WTC11 (cell line): Measurements from ENCODE around the gene STK33.

Source experiments
- ATF2 ChIP-seq: sonication (generic); formaldehyde crosslinking; IDR thresholded peaks from 2 replicates; pipeline ENCODE4 v1.8.1; 2022; ENCODE audit warnings: low read depth, missing genetic modification reagents, borderline replicate concordance
- ATF3 ChIP-seq: sonication (generic); formaldehyde crosslinking; conservative IDR thresholded peaks from 2 replicates; pipeline ENCODE4 v1.8.1; 2022; ENCODE audit warnings: mild to moderate bottlenecking, missing genetic modification reagents
- KAT7 ChIP-seq: sonication (generic); formaldehyde crosslinking; IDR thresholded peaks from 2 replicates; pipeline ENCODE4 v1.8.1; 2023; ENCODE audit warnings: missing genetic modification reagents, mild to moderate bottlenecking, borderline replicate concordance
- NR3C1 ChIP-seq: sonication (generic); formaldehyde crosslinking; conservative IDR thresholded peaks from 2 replicates; pipeline ENCODE4 v1.8.1; 2023; ENCODE audit warnings: low read depth, mild to moderate bottlenecking, missing genetic modification reagents
- SP1 ChIP-seq: sonication (generic); formaldehyde crosslinking; conservative IDR thresholded peaks from 2 replicates; pipeline ENCODE4 v1.8.1; 2022; ENCODE audit warnings: missing genetic modification reagents
- TCF7 ChIP-seq: sonication (generic); formaldehyde crosslinking; IDR thresholded peaks from 2 replicates; pipeline ENCODE4 v1.8.0; 2022; ENCODE audit warnings: mild to moderate bottlenecking, low read depth, missing genetic modification reagents, moderate library complexity
- ZBTB43 ChIP-seq: sonication (generic); formaldehyde crosslinking; IDR thresholded peaks from 2 replicates; pipeline ENCODE4 v1.8.1; 2023; ENCODE audit warnings: mild to moderate bottlenecking, missing genetic modification reagents
- ZNF219 ChIP-seq: sonication (generic); formaldehyde crosslinking; IDR thresholded peaks from 2 replicates; pipeline ENCODE4 v1.8.0; 2023; ENCODE audit warnings: missing genetic modification reagents, mild to moderate bottlenecking, borderline replicate concordance
- ZNF232 ChIP-seq: sonication (generic); formaldehyde crosslinking; IDR thresholded peaks from 2 replicates; pipeline ENCODE4 v1.8.0; 2022; ENCODE audit warnings: mild to moderate bottlenecking, missing genetic modification reagents
- ZNF425 ChIP-seq: fragments of 250-450 bp; sonication (Bioruptor Pico); conservative IDR thresholded peaks from 2 replicates; pipeline ENCODE4 v1.9.0; 2021; ENCODE audit warnings: mild to moderate bottlenecking
- TF ChIP-seq, protein P1 (sequence below): fragments of 200-600 bp; IDR thresholded peaks from 2 replicates; pipeline ENCODE4 v1.8.0; 2022; ENCODE audit warnings: antibody characterized with exemption
- TF ChIP-seq, protein P2 (sequence below): sonication (generic); formaldehyde crosslinking; IDR thresholded peaks from 2 replicates; pipeline ENCODE4 v1.8.0; 2022; ENCODE audit warnings: mild to moderate bottlenecking, missing genetic modification reagents

- TF ChIP-seq ATF3 (no peak), ATF2 (no peak), KAT7 (CRISPR knock-in tag) (no peak), SP1 (CRISPR knock-in tag) (no peak), NR3C1 (CRISPR knock-in tag) (no peak), ZNF219 (CRISPR knock-in tag) (no peak), ZNF232 (CRISPR knock-in tag) (no peak), ZNF425 (CRISPR knock-in tag) (no peak), TCF7 (CRISPR knock-in tag) (no peak), ZBTB43 (CRISPR knock-in tag) (no peak)
- TF ChIP-seq, protein P1, sequence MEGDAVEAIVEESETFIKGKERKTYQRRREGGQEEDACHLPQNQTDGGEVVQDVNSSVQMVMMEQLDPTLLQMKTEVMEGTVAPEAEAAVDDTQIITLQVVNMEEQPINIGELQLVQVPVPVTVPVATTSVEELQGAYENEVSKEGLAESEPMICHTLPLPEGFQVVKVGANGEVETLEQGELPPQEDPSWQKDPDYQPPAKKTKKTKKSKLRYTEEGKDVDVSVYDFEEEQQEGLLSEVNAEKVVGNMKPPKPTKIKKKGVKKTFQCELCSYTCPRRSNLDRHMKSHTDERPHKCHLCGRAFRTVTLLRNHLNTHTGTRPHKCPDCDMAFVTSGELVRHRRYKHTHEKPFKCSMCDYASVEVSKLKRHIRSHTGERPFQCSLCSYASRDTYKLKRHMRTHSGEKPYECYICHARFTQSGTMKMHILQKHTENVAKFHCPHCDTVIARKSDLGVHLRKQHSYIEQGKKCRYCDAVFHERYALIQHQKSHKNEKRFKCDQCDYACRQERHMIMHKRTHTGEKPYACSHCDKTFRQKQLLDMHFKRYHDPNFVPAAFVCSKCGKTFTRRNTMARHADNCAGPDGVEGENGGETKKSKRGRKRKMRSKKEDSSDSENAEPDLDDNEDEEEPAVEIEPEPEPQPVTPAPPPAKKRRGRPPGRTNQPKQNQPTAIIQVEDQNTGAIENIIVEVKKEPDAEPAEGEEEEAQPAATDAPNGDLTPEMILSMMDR = no peak
- TF ChIP-seq, protein P2, sequence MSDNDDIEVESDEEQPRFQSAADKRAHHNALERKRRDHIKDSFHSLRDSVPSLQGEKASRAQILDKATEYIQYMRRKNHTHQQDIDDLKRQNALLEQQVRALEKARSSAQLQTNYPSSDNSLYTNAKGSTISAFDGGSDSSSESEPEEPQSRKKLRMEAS = no peak
These were observed 40.5 kb upstream of the STK33 start for GRCh38 chr11:8634498-8634897.
